Gastrocnemius medialis (tissue), 4 donors: ENCODE data around the gene DHRSX. TPM values are rescaled to one million over a fixed set of nuclear protein-coding genes. Genes with fewer than 3 reads are reported as not detected.

Experiments used
- ATAC-seq, 2 donors: fragments of 150-250 bp; one replicate each; pipeline ENCODE4 v1.9.1; 2016
- DNase-seq, 2 donors: peaks; one replicate each; pipeline ENCODE4 v3.0.0-alpha.2; 2019
- H3K27ac ChIP-seq, 4 donors: fragments of 200-600 bp; sonication (generic); 1 replicate in 1 of 4; 2 replicates in 3 of 4; pipeline ENCODE4 v1.5.1; 2016 to 2018; ENCODE audit warnings: mild to moderate bottlenecking in 2 of 4, moderate library complexity in 1 of 4
- H3K27me3 ChIP-seq, 3 donors: fragments of 200-600 bp; sonication (generic) in 2 of 3; 1 replicate in 1 of 3; 2 replicates in 2 of 3; pipeline versions ENCODE4 v1.5.1 to v1.6.0; 2016 to 2019; ENCODE audit warnings: mild to moderate bottlenecking in 1 of 3, moderate library complexity in 1 of 3
- H3K36me3 ChIP-seq, 2 donors: fragments of 200-600 bp; sonication (generic) in 1 of 2; one replicate each; pipeline ENCODE4 v1.5.1; 2017 to 2018
- H3K4me1 ChIP-seq, 2 donors: fragments of 200-600 bp; sonication (generic) in 1 of 2; one replicate each; pipeline ENCODE4 v1.5.1; 2016 to 2017; ENCODE audit warnings: mild to moderate bottlenecking in 2 of 2
- H3K4me3 ChIP-seq, 4 donors: fragments of 200-600 bp; sonication (generic) in 3 of 4; 1 replicate in 1 of 4; 2 replicates in 3 of 4; pipeline ENCODE4 v1.5.1; 2016 to 2019; ENCODE audit warnings: mild to moderate bottlenecking in 2 of 4
- H3K9me3 ChIP-seq, 3 donors: fragments of 200-600 bp; sonication (generic) in 2 of 3; 1 replicate in 1 of 3; 2 replicates in 2 of 3; pipeline ENCODE4 v1.5.1; 2016 to 2019
- POLR2A ChIP-seq, 2 donors: fragments of 450-650 bp; IDR thresholded peaks; one replicate each; pipeline ENCODE4 v1.6.1; 2017; ENCODE audit warnings: antibody characterized with exemption in 2 of 2, mild to moderate bottlenecking in 2 of 2, moderate library complexity in 2 of 2
- in situ Hi-C, 4 donors: fragments of 200-750 bp; cut with MboI; loops; one replicate each; pipeline versions ENCODE4 v1.15.0 to v1.8.0; 2017; ENCODE audit warnings: low sequenced_read_pairs in 4 of 4
- intact Hi-C: fragments of 100-400 bp; cut with DNase I; formaldehyde crosslinking; loops from one replicate; pipeline ENCODE4 v1.15.1; 2023; ENCODE audit warnings: low total_unique reads
- total RNA-seq, 4 donors: library from RNA; depleted of rRNA; stranded (reverse); fragments of >200 nt; gene quantifications; one replicate each; pipeline versions ENCODE4 v1.1.0 to v1.2.3, GENCODE V29; 2016
- TF ChIP-seq, protein P1 (sequence below), 5 experiments: fragments of 450-650 bp in 3 of 5; fragments of 200-600 bp in 2 of 5; sonication (generic) in 2 of 5; IDR thresholded peaks in 4 of 5; conservative IDR thresholded peaks in 1 of 5; 1 replicate in 4 of 5; 2 replicates in 1 of 5; pipeline ENCODE4 v1.5.1; 2016 to 2019; ENCODE audit warnings: antibody characterized with exemption in 5 of 5, mild to moderate bottlenecking in 3 of 5, moderate library complexity in 3 of 5

The DHRSX gene
- total RNA-seq, 4 donors from 2014 or later: 9.8 to 31.1 (median 13.6) TPM

- DNase-seq (no peak), ATAC-seq (no peak)
- in situ Hi-C loops: no loop called here
Observed at GRCh38 chrX:2546496-2546895, 45.7 kb upstream of the DHRSX start.

GRCh38 chrX:2545144-2545543 lies 44.4 kb upstream of the DHRSX start:
- no peaks in the 10 kb centered on the region for H3K9me3 ChIP-seq
- no peaks in the 10 kb centered on the region for H3K27me3 ChIP-seq
- intact Hi-C loops: no loop called here
- DNase-seq (no peak), ATAC-seq (no peak)
- TF ChIP-seq POLR2A (IDR thresholded peaks at IDR 0.05): no peak
- TF ChIP-seq, protein P1, sequence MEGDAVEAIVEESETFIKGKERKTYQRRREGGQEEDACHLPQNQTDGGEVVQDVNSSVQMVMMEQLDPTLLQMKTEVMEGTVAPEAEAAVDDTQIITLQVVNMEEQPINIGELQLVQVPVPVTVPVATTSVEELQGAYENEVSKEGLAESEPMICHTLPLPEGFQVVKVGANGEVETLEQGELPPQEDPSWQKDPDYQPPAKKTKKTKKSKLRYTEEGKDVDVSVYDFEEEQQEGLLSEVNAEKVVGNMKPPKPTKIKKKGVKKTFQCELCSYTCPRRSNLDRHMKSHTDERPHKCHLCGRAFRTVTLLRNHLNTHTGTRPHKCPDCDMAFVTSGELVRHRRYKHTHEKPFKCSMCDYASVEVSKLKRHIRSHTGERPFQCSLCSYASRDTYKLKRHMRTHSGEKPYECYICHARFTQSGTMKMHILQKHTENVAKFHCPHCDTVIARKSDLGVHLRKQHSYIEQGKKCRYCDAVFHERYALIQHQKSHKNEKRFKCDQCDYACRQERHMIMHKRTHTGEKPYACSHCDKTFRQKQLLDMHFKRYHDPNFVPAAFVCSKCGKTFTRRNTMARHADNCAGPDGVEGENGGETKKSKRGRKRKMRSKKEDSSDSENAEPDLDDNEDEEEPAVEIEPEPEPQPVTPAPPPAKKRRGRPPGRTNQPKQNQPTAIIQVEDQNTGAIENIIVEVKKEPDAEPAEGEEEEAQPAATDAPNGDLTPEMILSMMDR (IDR thresholded peaks at IDR 0.05 in 4 of 5, conservative IDR thresholded peaks at IDR 0.05 in 1 of 5): no peak
- in situ Hi-C loops: no loop called here
- no peak overlapping the region for H3K4me3 ChIP-seq
- H3K36me3 ChIP-seq: no peaks in the 10 kb centered on the region
- H3K27ac ChIP-seq: no peak overlapping the region
- H3K4me1 ChIP-seq: no peaks in the 10 kb centered on the region

More at GRCh38 chrX:2546496-2546895, 45.7 kb upstream of the DHRSX start:
- H3K9me3 ChIP-seq: no peaks in the 10 kb centered on the region
- peaks cover 0 to 2% (median 0%) of the 10 kb centered on the region in 3 donors for H3K27me3 ChIP-seq
- no peak overlapping the region for H3K4me3 ChIP-seq
- no peak for TF ChIP-seq POLR2A (IDR thresholded peaks at IDR 0.05)
- TF ChIP-seq, protein P1 (IDR thresholded peaks at IDR 0.05 in 4 of 5, conservative IDR thresholded peaks at IDR 0.05 in 1 of 5): no peak
- intact Hi-C loops: no loop called here
- no peaks in the 10 kb centered on the region for H3K4me1 ChIP-seq
- no peak overlapping the region for H3K27ac ChIP-seq
- H3K36me3 ChIP-seq: no peaks in the 10 kb centered on the region

DNA sequence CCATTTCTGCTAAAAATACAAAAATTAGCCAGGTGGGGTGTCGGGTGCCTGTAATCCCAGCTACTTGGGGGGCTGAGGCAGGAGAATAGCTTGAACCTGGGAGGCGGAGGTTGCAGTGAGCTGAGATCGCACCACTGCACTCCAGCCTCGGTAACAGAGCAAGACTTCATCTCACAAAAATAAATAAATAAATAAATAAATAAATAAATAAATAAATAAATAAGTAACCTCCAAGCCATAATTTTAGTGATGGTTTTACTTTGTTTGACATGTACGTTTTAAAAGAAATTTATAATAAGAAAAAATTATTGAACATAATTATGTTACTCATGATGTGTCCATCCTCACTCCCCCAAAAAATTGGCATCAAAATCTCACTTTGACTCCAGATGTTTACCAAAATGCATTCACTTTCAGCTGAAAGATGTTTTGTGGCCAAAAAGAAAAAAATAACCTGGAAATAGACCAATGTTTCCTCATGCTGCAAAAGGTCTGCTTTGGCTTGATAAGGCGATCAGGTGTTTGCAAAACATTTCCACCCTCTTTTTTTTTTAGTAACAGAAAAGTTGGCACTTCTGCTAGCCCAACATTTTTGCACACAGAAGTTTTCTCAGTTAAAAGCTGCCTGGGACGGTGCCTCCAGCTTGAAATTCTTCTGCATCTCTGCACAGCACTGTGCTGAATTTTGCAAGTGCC lies 42.2 kb upstream of the DHRSX start:
- Histone ChIP-seq H3K27me3 (peaks cover 0 to 3% (median 0%) of the 10 kb centered on the region in 3 donors), H3K27ac (no peak overlapping the region), H3K4me1 (no peaks in the 10 kb centered on the region), H3K36me3 (no peaks in the 10 kb centered on the region), H3K9me3 (no peaks in the 10 kb centered on the region), H3K4me3 (no peak overlapping the region)
- TF ChIP-seq POLR2A (IDR thresholded peaks at IDR 0.05): no peak
- TF ChIP-seq, protein P1 (IDR thresholded peaks at IDR 0.05 in 4 of 5, conservative IDR thresholded peaks at IDR 0.05 in 1 of 5): no peak
- ATAC-seq (no peak), DNase-seq (no peak)
- in situ Hi-C loops (no loop called here), intact Hi-C loops (no loop called here)

GRCh38 chrX:2541603-2542002 lies 40.8 kb upstream of the DHRSX start:
- in situ Hi-C loops: no loop called here
- no peaks in the 10 kb centered on the region for H3K36me3 ChIP-seq
- no peak overlapping the region for H3K27ac ChIP-seq
- intact Hi-C loops: no loop called here
- no peak overlapping the region for H3K4me3 ChIP-seq
- no peak for TF ChIP-seq POLR2A (IDR thresholded peaks at IDR 0.05)
- TF ChIP-seq, protein P1 (IDR thresholded peaks at IDR 0.05 in 4 of 5, conservative IDR thresholded peaks at IDR 0.05 in 1 of 5): no peak
- H3K4me1 ChIP-seq: no peaks in the 10 kb centered on the region
- H3K27me3 ChIP-seq: peaks cover 0 to 7% (median 3%) of the 10 kb centered on the region in 3 donors
- ATAC-seq (no peak), DNase-seq (no peak)
- H3K9me3 ChIP-seq: no peaks in the 10 kb centered on the region
